Left lung (tissue), 10 donors: ENCODE measurements around the gene CFAP251. TPM values are rescaled to one million over a fixed set of nuclear protein-coding genes. Genes with fewer than 3 reads are reported as not detected.

Experiments
- ATAC-seq: fragments of 200-7000 bp; cut with Tn5 transposase; one replicate; pipeline ENCODE4 v1.9.1; 2020; ENCODE audit warnings: moderate library complexity
- DNase-seq, 4 donors: peaks; one replicate each; pipeline ENCODE4 v3.0.0-alpha.2; 2013 to 2020
- H3K27ac ChIP-seq, 2 donors: fragments of 200-600 bp; sonication (generic) in 1 of 2; one replicate each; pipeline versions ENCODE4 v1.5.0 to v1.8.0; 2020 to 2021
- H3K27me3 ChIP-seq, 2 donors: fragments of 200-600 bp; sonication (generic) in 1 of 2; one replicate each; pipeline versions ENCODE4 v1.5.0 to v1.8.0; 2020 to 2021
- H3K36me3 ChIP-seq, 2 donors: fragments of 200-600 bp; sonication (generic) in 1 of 2; one replicate each; pipeline versions ENCODE4 v1.5.0 to v1.8.0; 2020 to 2021
- H3K4me1 ChIP-seq, 2 donors: fragments of 200-600 bp; one replicate each; pipeline ENCODE4 v1.8.0; 2021
- H3K4me3 ChIP-seq, 2 donors: fragments of 200-600 bp; sonication (generic) in 1 of 2; one replicate each; pipeline versions ENCODE4 v1.5.0 to v1.8.0; 2020 to 2021; ENCODE audit warnings: mild to moderate bottlenecking in 1 of 2
- H3K9me3 ChIP-seq, 2 donors: fragments of 200-600 bp; sonication (generic) in 1 of 2; one replicate each; pipeline versions ENCODE4 v1.5.0 to v1.8.0; 2020 to 2021
- CTCF ChIP-seq, 2 donors: fragments of 200-600 bp; sonication (generic) in 1 of 2; IDR thresholded peaks; one replicate each; pipeline versions ENCODE4 v1.5.0 to v1.8.0; 2021; ENCODE audit warnings: antibody characterized with exemption in 2 of 2
- intact Hi-C, 2 donors: fragments of 100-400 bp; cut with DNase I; formaldehyde crosslinking; loops; one replicate each; pipeline versions ENCODE4 v1.11.2 to v1.14.2; 2022
- polyA plus RNA-seq, 6 donors: library from polyadenylated mRNA; unstranded; fragments of 120-200 nt; gene quantifications; one replicate each; pipeline ENCODE4 v1.2.1, GENCODE V29; 2013; ENCODE audit not compliant: insufficient read length in 6 of 6
- total RNA-seq, 2 donors: library from RNA; stranded (reverse); fragmentation: NEBNext Ultra II Directional; extraction: Animal tissue kit (Norgen Biotek cat#: 25700); gene quantifications; one replicate each; pipeline ENCODE4 v1.2.1, GENCODE V29; 2021
- donor health status: DM: no; HTN: yes; CAD: no.
- donor health status: DM: no; HTN: no; CAD: no.

Gene CFAP251
- total and polyA plus RNA-seq, 8 donors, result 3.9 to 13.3 (median 9.4) TPM

- H3K27me3 ChIP-seq, result peaks cover 0 to 19% of the 10 kb centered on the region in 2 donors
- H3K4me1 ChIP-seq, result peaks cover 0 to 6% of the 10 kb centered on the region in 2 donors
- TF ChIP-seq CTCF (IDR thresholded peaks at IDR 0.05), result no peak
- peak overlapping the region in 1 of 2 donors; percentile 33 for H3K27ac ChIP-seq
- DNase-seq, result no peak
- peak; percentile 33 for ATAC-seq
- no peak overlapping the region for H3K4me3 ChIP-seq
- no peaks in the 10 kb centered on the region for H3K36me3 ChIP-seq
- intact Hi-C loops, result no loop called here
- H3K9me3 ChIP-seq, result no peaks in the 10 kb centered on the region
These were observed 85.5 kb downstream of the CFAP251 start for GRCh38 chr12:122003651-122004611.

- ATAC-seq (no peak), DNase-seq (no peak)
- H3K4me3 ChIP-seq, result no peak overlapping the region
- intact Hi-C loops, result no loop called here
- peaks cover 0 to 6% of the 10 kb centered on the region in 2 donors for H3K4me1 ChIP-seq
- H3K9me3 ChIP-seq, result no peaks in the 10 kb centered on the region
- peaks cover 0 to 19% of the 10 kb centered on the region in 2 donors for H3K27me3 ChIP-seq
- H3K36me3 ChIP-seq, result no peaks in the 10 kb centered on the region
- H3K27ac ChIP-seq, result peak overlapping the region in 1 of 2 donors; percentile 13
- no peak for TF ChIP-seq CTCF (IDR thresholded peaks at IDR 0.05)
These were observed 86.3 kb downstream of the CFAP251 start for GRCh38 chr12:122004633-122005071.

DNA sequence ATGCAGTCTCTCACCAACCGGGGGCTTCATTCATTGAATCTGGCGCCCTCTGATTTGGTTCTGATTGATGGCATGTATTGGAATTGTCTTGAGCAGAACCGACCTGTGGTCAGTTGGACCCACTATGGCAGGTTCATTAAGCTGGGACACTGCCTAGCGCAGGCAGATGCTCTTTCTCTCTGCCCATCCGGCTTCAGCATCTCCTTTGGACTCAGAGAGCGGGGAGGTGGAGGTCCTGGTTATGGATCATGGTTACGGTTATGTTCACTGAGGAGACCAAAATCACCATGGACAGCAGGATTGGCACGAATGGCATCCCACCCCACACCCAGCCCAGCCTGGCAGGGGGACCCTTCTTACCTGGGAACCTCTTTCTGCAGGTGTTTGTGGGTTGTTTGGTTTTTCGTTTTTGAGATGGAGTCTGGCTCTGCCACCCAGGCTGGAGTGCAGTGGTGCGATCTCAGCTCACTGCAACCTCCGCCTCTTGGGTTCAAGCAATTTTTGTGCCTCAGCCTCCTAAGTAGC is 86.9 kb downstream of the CFAP251 start:
- intact Hi-C loops, result no loop called here
- peak overlapping the region in 1 of 2 donors; percentile 13 for H3K27ac ChIP-seq
- no peak for DNase-seq

DNA sequence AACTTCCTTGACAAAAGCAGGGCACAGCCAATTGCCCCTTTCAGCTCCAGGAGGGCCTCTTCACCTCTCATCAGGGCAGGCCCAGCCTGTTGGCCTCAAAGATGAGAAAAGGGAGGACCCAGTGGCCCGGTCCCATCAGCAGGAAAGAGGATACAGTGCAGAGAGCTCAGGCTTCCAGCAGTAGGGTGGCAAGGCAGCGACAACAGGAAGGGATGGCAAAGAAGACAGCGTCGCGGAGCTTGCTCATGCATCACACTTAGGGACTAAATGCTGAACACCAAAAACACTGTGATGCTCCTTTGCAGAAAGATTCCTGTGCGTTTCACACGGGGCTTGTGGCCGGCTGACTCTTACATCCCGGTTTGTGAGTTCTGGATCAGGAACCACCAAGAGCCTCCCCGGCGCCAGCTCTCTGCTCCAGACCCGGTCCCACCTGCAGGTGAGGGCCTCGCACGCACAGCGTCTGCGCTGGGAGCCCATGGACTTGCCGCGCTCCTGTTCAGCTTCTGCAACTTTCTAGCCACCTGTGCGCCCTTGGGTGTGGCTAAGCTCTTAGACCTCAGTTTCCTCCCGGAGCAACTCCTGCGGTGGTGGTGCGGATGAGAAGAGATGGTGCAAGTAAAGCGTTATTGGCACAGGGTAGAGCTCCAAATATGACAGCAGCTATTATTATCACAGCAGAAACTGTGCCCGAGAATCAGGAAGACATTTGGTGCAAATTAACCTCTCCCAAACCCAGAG is 88.0 kb downstream of the CFAP251 start:
- intact Hi-C loops, result no loop called here
- no peak for TF ChIP-seq CTCF (IDR thresholded peaks at IDR 0.05)
- H3K4me3 ChIP-seq, result no peak overlapping the region
- peaks cover 0 to 6% of the 10 kb centered on the region in 2 donors for H3K4me1 ChIP-seq
- ATAC-seq (no peak), DNase-seq (no peak)
- no peak overlapping the region for H3K27ac ChIP-seq
- H3K36me3 ChIP-seq, result no peaks in the 10 kb centered on the region
- peaks cover 0 to 19% of the 10 kb centered on the region in 2 donors for H3K27me3 ChIP-seq
- H3K9me3 ChIP-seq, result no peaks in the 10 kb centered on the region

More for the DNA sequence above, 86.9 kb downstream of the CFAP251 start:
- ATAC-seq, result no peak
- Histone ChIP-seq H3K27me3 (peaks cover 0 to 19% of the 10 kb centered on the region in 2 donors), H3K4me3 (no peak overlapping the region), H3K36me3 (no peaks in the 10 kb centered on the region), H3K9me3 (no peaks in the 10 kb centered on the region), H3K4me1 (peaks cover 0 to 6% of the 10 kb centered on the region in 2 donors)
- no peak for TF ChIP-seq CTCF (IDR thresholded peaks at IDR 0.05)
